Heart left ventricle (tissue), 16 donors: Measurements from ENCODE around the gene NCKIPSD. TPM values are rescaled to one million over a fixed set of nuclear protein-coding genes. Genes with fewer than 3 reads are reported as not detected.

ENCODE experiments used
- ATAC-seq, 4 donors: fragments of 200-7000 bp; cut with Tn5 transposase; one replicate each; pipeline ENCODE4 v1.9.1; 2020 to 2022; ENCODE audit warnings: moderate library complexity in 4 of 4, mild to moderate bottlenecking in 3 of 4, moderate number of reproducible peaks in 1 of 4
- DNase-seq, 5 donors: peaks; one replicate each; pipeline ENCODE4 v3.0.0-alpha.2; 2020
- H3K27ac ChIP-seq, 12 donors: fragments of 200-600 bp; sonication (generic) in 4 of 12; one replicate each; pipeline versions ENCODE4 v1.5.0 to v1.8.0; 2016 to 2022; ENCODE audit warnings: mild to moderate bottlenecking in 2 of 12
- H3K27me3 ChIP-seq, 9 donors: fragments of 200-600 bp; sonication (generic) in 2 of 9; one replicate each; pipeline versions ENCODE4 v1.5.1 to v1.8.0; 2016 to 2022; ENCODE audit warnings: mild to moderate bottlenecking in 3 of 9
- H3K36me3 ChIP-seq, 9 donors: fragments of 200-600 bp; sonication (generic) in 2 of 9; one replicate each; pipeline versions ENCODE4 v1.5.0 to v1.8.0; 2018 to 2022; ENCODE audit warnings: mild to moderate bottlenecking in 2 of 9
- H3K4me1 ChIP-seq, 12 donors: fragments of 200-600 bp; sonication (generic) in 4 of 12; one replicate each; pipeline versions ENCODE4 v1.5.0 to v1.8.0; 2016 to 2022; ENCODE audit warnings: mild to moderate bottlenecking in 3 of 12
- H3K4me3 ChIP-seq, 12 donors: fragments of 200-600 bp; sonication (generic) in 4 of 12; one replicate each; pipeline versions ENCODE4 v1.5.0 to v1.8.0; 2017 to 2022; ENCODE audit warnings: mild to moderate bottlenecking in 9 of 12, moderate library complexity in 4 of 12
- H3K9me3 ChIP-seq, 12 donors: fragments of 200-600 bp; sonication (generic) in 4 of 12; one replicate each; pipeline versions ENCODE4 v1.5.0 to v1.8.0; 2016 to 2022; ENCODE audit warnings: mild to moderate bottlenecking in 1 of 12
- POLR2A ChIP-seq, 2 donors: fragments of 450-650 bp; IDR thresholded peaks; one replicate each; pipeline ENCODE4 v1.6.1; 2017; ENCODE audit warnings: antibody characterized with exemption in 2 of 2, mild to moderate bottlenecking in 2 of 2, moderate library complexity in 2 of 2
- WGBS, 4 donors: extraction: QIAGEN DNeasy Blood & Tissue Kit in 2 of 4; methylation state at CpG; one replicate each; pipeline versions ENCODE4 v1.1.5 to v1.1.7; 2013 to 2018; 5-methylcytosine and 5-hydroxymethylcytosine counted together
- intact Hi-C, 10 donors: fragments of 100-400 bp; cut with DNase I; formaldehyde crosslinking; loops; one replicate each; pipeline versions ENCODE4 v1.11.1 to v1.14.2; 2022
- polyA plus RNA-seq, 2 donors: library from polyadenylated mRNA; stranded (reverse); fragments of 200-250 nt; gene quantifications; one replicate each; pipeline ENCODE4 v1.2.3, GENCODE V29; 2013
- total RNA-seq, 9 donors: library from RNA; depleted of rRNA in 2 of 9; stranded (reverse); fragments of >200 nt in 2 of 9; fragmentation: NEBNext Ultra II Directional in 3 of 9; extraction: Animal tissue kit (Norgen Biotek cat#: 25700) in 3 of 9; gene quantifications; one replicate each; pipeline versions ENCODE4 v1.1.0 to v1.2.4, GENCODE V29; 2016 to 2023
- TF ChIP-seq, protein P1 (sequence below), 12 donors: fragments of 200-600 bp; sonication (generic) in 4 of 12; IDR thresholded peaks; one replicate each; pipeline versions ENCODE4 v1.5.0 to v1.8.0; 2018 to 2022; ENCODE audit warnings: antibody characterized with exemption in 12 of 12, mild to moderate bottlenecking in 5 of 12
- donor health status: ischemic (EF 13 %, LVEDD 7.1; RV severe dilation, severe dysfunction).
- donor health status: healthy with polysubstance abuse.
- donor health status: DM: no; HTN: yes; CAD: no.
- donor health status: DM: no; HTN: no; CAD: no.
- donor health status: ischemic (EF 25% LVEDD 6.9; RV normal size, moderate dysfunction).
- donor health status: ischemic (EF 25% LVEDD 5.7; RV mildly dilated, moderate dysfunction).
- donor health status: healthy.
- donor health status: DM: yes; HTN: yes; CAD: no.
- donor health status: ischemic (EF 35%, LVEDD 5.7; RV mildly dilated, moderate dysfunction).
- donor health status: nonischemic (EF 11% LVEDD 7.7; RV severe dilation, severe dysfunction).
- donor health status: DM: yes; HTN: yes; CAD: no.
- donor health status: PGD.
- donor health status: ischemic (EF 29% LVEDD 5.4; RV normal size, mild dysfunction).
- donor health status: nonischemic (EF 23%, LVEDD 6.1; RV moderate dilation, normal function).

NCKIPSD gene
- total and polyA plus RNA-seq, 11 donors = 9.8 to 47.6 (median 14.7) TPM

DNA sequence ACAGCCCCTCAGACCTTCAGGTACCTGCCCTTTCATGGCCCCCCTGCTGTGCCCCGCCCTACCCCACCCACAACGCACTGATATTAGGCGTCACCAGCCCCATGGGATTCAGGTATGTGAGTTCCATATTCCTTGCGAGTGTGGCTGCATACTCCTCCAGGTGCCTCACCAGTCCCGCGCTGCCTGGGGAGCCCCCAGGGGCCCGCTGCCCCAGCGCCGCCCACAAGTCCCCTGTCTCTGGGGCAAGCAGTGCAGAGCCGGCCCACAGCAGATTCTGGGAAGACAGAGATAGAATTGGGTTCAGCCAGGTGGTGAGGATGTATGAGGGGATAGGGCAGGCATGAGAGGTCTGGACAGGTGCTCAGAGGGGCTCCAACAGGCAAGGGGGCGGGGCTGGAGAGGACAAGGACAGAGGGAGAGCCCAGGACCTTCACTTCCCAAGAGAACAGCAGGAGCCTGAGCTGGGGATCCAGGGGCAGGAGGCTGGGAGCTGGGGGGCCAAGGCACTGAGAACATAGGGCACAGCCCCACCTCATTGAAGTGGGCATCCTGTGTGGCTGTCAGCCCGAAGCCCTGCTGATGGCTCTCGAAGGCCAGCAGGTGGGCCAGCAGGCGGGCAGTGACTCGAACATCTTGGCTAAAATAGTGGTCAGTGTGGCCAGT, 37.4 kb downstream of the NCKIPSD start:
- ATAC-seq = no peak
- TF ChIP-seq POLR2A (IDR thresholded peaks at IDR 0.05) = no peak
- TF ChIP-seq, protein P1, sequence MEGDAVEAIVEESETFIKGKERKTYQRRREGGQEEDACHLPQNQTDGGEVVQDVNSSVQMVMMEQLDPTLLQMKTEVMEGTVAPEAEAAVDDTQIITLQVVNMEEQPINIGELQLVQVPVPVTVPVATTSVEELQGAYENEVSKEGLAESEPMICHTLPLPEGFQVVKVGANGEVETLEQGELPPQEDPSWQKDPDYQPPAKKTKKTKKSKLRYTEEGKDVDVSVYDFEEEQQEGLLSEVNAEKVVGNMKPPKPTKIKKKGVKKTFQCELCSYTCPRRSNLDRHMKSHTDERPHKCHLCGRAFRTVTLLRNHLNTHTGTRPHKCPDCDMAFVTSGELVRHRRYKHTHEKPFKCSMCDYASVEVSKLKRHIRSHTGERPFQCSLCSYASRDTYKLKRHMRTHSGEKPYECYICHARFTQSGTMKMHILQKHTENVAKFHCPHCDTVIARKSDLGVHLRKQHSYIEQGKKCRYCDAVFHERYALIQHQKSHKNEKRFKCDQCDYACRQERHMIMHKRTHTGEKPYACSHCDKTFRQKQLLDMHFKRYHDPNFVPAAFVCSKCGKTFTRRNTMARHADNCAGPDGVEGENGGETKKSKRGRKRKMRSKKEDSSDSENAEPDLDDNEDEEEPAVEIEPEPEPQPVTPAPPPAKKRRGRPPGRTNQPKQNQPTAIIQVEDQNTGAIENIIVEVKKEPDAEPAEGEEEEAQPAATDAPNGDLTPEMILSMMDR (IDR thresholded peaks at IDR 0.05) = no peak
- Histone ChIP-seq H3K9me3 (no peaks in the 10 kb centered on the region), H3K27me3 (no peaks in the 10 kb centered on the region), H3K4me1 (no peaks in the 10 kb centered on the region), H3K4me3 (no peak overlapping the region), H3K36me3 (no peaks in the 10 kb centered on the region), H3K27ac (no peak overlapping the region)
- 92 to 96% (median 94%) methylated on average over 11 to 15 of the region's 15 CpGs for WGBS, 4 donors
- intact Hi-C loops = no loop called here
- DNase-seq = no peak

- no peaks in the 10 kb centered on the region for H3K27me3 ChIP-seq
- H3K4me3 ChIP-seq = no peak overlapping the region
- no peak for DNase-seq
- 82 to 91% (median 88%) methylated on average over 9 of the region's 9 CpGs for WGBS, 4 donors
- no peak overlapping the region for H3K27ac ChIP-seq
- intact Hi-C loops = no loop called here
- ATAC-seq = no peak
- no peaks in the 10 kb centered on the region for H3K36me3 ChIP-seq
- H3K4me1 ChIP-seq = no peaks in the 10 kb centered on the region
- TF ChIP-seq, protein P1 (IDR thresholded peaks at IDR 0.05) = no peak
- TF ChIP-seq POLR2A (IDR thresholded peaks at IDR 0.05) = no peak
- H3K9me3 ChIP-seq = no peaks in the 10 kb centered on the region
These were observed 38.0 kb downstream of the NCKIPSD start for GRCh38 chr3:48647714-48648113.

- Histone ChIP-seq H3K27ac (no peak overlapping the region), H3K36me3 (no peaks in the 10 kb centered on the region), H3K4me3 (no peak overlapping the region), H3K27me3 (no peaks in the 10 kb centered on the region), H3K9me3 (no peaks in the 10 kb centered on the region), H3K4me1 (no peaks in the 10 kb centered on the region)
- WGBS, 4 donors = 92 to 94% (median 92%) methylated on average over 21 to 22 of the region's 22 CpGs
- ATAC-seq = no peak
- no peak for TF ChIP-seq POLR2A (IDR thresholded peaks at IDR 0.05)
- TF ChIP-seq, protein P1 (IDR thresholded peaks at IDR 0.05) = no peak
- intact Hi-C loops = no loop called here
- DNase-seq = no peak
These were observed 40.6 kb downstream of the NCKIPSD start for GRCh38 chr3:48644898-48645760.

GRCh38 chr3:48642605-48643004, 43.1 kb downstream of the NCKIPSD start:
- ATAC-seq = no peak
- intact Hi-C loops = no loop called here
- 92 to 100% (median 93%) methylated on average over 3 to 12 of the region's 12 CpGs for WGBS, 4 donors
- H3K9me3 ChIP-seq = no peaks in the 10 kb centered on the region
- H3K27me3 ChIP-seq = no peaks in the 10 kb centered on the region
- H3K27ac ChIP-seq = no peak overlapping the region
- TF ChIP-seq, protein P1 (IDR thresholded peaks at IDR 0.05) = no peak
- no peak for TF ChIP-seq POLR2A (IDR thresholded peaks at IDR 0.05)
- DNase-seq = no peak
- no peaks in the 10 kb centered on the region for H3K36me3 ChIP-seq
- no peak overlapping the region for H3K4me3 ChIP-seq
- H3K4me1 ChIP-seq = no peaks in the 10 kb centered on the region
